GM23248 (cell line): ENCODE results near the gene UPP1. TPM values are rescaled to one million over a fixed set of nuclear protein-coding genes. Genes with fewer than 3 reads are reported as not detected.
A peak's percentile ranks its signal among the peaks of the same experiment; 100 is the strongest.

Source experiments
- DNase-seq: peaks from one replicate; pipeline ENCODE4 v3.0.0-alpha.2; 2015
- H2AFZ ChIP-seq: fragments of 200-600 bp; sonication (generic); 2 replicates; pipeline ENCODE4 v1.6.1; 2016; ENCODE audit warnings: antibody characterized with exemption
- H3F3A ChIP-seq: fragments of 200-600 bp; sonication (generic); 2 replicates; pipeline ENCODE4 v1.6.1; 2016; ENCODE audit warnings: mild to moderate bottlenecking, antibody characterized with exemption, mixed run types; ENCODE audit not compliant: insufficient read depth
- H3K27ac ChIP-seq: fragments of 200-600 bp; sonication (generic); 2 replicates; pipeline ENCODE4 v1.5.1; 2016; ENCODE audit warnings: mild to moderate bottlenecking
- H3K27me3 ChIP-seq: fragments of 200-600 bp; sonication (generic); replicated peaks from 2 replicates; pipeline ENCODE4 v1.6.1; 2016; ENCODE audit warnings: mild to moderate bottlenecking; ENCODE audit not compliant: insufficient read depth
- H3K36me3 ChIP-seq: fragments of 200-600 bp; sonication (generic); 2 replicates; pipeline ENCODE4 v1.6.1; 2016; ENCODE audit warnings: low read depth, mild to moderate bottlenecking
- H3K4me1 ChIP-seq: fragments of 200-600 bp; sonication (generic); 2 replicates; pipeline ENCODE4 v1.6.1; 2016; ENCODE audit warnings: mild to moderate bottlenecking; ENCODE audit not compliant: insufficient read depth
- H3K4me2 ChIP-seq: fragments of 200-600 bp; sonication (generic); one replicate; pipeline ENCODE4 v1.6.1; 2016; ENCODE audit warnings: mild to moderate bottlenecking; ENCODE audit not compliant: unreplicated experiment
- H3K4me3 ChIP-seq: fragments of 200-600 bp; sonication (generic); 2 replicates; pipeline ENCODE4 v1.5.1; 2016; ENCODE audit warnings: mild to moderate bottlenecking
- H3K79me2 ChIP-seq: fragments of 200-600 bp; sonication (generic); 2 replicates; pipeline ENCODE4 v1.6.1; 2016; ENCODE audit warnings: mild to moderate bottlenecking; ENCODE audit not compliant: insufficient read depth
- H3K9ac ChIP-seq: fragments of 200-600 bp; sonication (generic); 2 replicates; pipeline ENCODE4 v1.6.1; 2016; ENCODE audit warnings: mild to moderate bottlenecking
- H3K9me2 ChIP-seq: fragments of 200-600 bp; sonication (generic); 2 replicates; pipeline ENCODE4 v1.6.1; 2016; ENCODE audit warnings: mixed run types, mild to moderate bottlenecking, moderate library complexity; ENCODE audit not compliant: insufficient read depth
- H3K9me3 ChIP-seq: fragments of 200-600 bp; sonication (generic); one replicate; pipeline ENCODE4 v1.6.1; 2017; ENCODE audit warnings: low read depth
- H4K20me1 ChIP-seq: fragments of 200-600 bp; sonication (generic); 2 replicates; pipeline ENCODE4 v1.6.0; 2016; ENCODE audit not compliant: insufficient read depth
- EZH2 ChIP-seq: fragments of 200-600 bp; sonication (generic); IDR thresholded peaks from 2 replicates; pipeline ENCODE4 v1.6.1; 2018; ENCODE audit warnings: antibody characterized with exemption, mild to moderate bottlenecking; ENCODE audit not compliant: insufficient read depth, poor library complexity, severe bottlenecking
- EZH2phosphoT487 ChIP-seq: fragments of 200-600 bp; sonication (generic); IDR thresholded peaks from 2 replicates; pipeline ENCODE4 v1.6.1; 2018; ENCODE audit warnings: antibody characterized with exemption, moderate library complexity, mild to moderate bottlenecking, low read depth; ENCODE audit not compliant: insufficient read depth
- WGBS, 2 experiments: methylation state at CpG; one replicate each; pipeline ENCODE4 v1.1.6; 2015 to 2017; ENCODE audit warnings: low lambda C conversion rate in 2 of 2, low coverage in 1 of 2; ENCODE audit errors: missing lambda C conversion rate in 2 of 2; 5-methylcytosine and 5-hydroxymethylcytosine counted together
- in situ Hi-C: fragments of 300-500 bp; cut with MboI; formaldehyde crosslinking; loops from 2 replicates; pipeline ENCODE4 v1.15.0; 2020
- polyA plus RNA-seq: library from polyadenylated mRNA; unstranded; fragments of >200 nt; fragmentation: Nextera tagmentation; extraction: Ambion mirVana; gene quantifications from 2 replicates; pipeline ENCODE4 v1.2.1, GENCODE V29; 2016
- total RNA-seq: library from RNA; depleted of rRNA; stranded (reverse); fragments of >200 nt; shearing (Covaris generic); gene quantifications from 2 replicates; pipeline ENCODE4 v1.2.3, GENCODE V29; 2014

Gene UPP1
- total and polyA plus RNA-seq, 2 experiments from 2014 or later = 12.9 to 33.2 TPM

DNA sequence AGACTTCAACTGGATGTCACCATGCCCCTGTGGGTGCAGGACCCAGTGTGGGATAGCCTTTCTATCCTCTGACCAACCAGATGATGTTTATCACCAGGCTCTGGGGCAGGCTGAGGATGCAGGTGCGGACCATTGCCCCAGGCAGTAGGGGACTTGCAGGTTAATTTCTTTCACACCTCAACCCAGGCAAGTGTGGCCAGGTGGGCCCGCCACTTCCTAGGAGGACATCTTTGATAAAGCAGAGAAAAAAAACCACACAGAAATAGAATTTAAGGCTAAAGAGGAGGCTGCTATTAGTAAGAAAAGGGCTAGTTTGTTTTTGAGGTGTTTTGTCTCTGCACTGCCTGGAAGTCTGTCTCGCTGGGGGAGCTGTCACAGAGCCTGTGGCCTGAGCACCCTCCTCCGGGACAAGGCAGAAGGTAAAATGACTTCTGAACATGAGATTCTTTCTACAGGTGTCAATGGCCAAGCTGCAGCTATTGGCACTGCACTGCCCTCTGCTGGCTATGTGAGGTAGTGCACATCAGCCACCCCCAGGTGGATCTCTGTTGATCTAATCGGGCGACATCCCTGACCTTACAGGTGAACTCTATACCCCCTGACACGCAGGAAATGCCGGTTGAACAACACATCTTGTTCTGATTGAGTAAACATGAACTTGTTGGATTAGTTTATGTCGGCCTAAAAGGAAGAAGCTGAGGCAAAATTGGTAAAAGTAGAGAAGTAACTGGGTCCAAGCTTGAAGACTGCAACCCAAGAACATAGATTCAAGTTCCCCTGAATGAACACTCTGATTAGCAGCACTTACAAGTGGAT is 21.0 kb downstream of the UPP1 start:
- no peaks in the 10 kb centered on the region for H3K9me3 ChIP-seq
- H3K27me3 ChIP-seq = no peaks in the 10 kb centered on the region
- H3K36me3 ChIP-seq = peaks cover 8% of the 10 kb centered on the region; the same call in 1 of the 2 replicates
- peak; percentile 49 for DNase-seq
- H4K20me1 ChIP-seq = no peaks in the 10 kb centered on the region
- no peak overlapping the region for H3K4me3 ChIP-seq
- no peaks in the 10 kb centered on the region for H3K79me2 ChIP-seq
- peaks cover 13% of the 10 kb centered on the region for H3K4me1 ChIP-seq
- TF ChIP-seq EZH2phosphoT487 = no peak
- TF ChIP-seq EZH2 = no peak
- no peak overlapping the region for H3K27ac ChIP-seq
- H3F3A ChIP-seq = peaks cover 7% of the 10 kb centered on the region; the same call in 1 of the 2 replicates
- WGBS, 2 experiments = 12 to 14% methylated on average over 9 of the region's 9 CpGs
- H3K4me2 ChIP-seq = no peak overlapping the region
- no peaks in the 10 kb centered on the region for H3K9me2 ChIP-seq
- no peak overlapping the region for H3K9ac ChIP-seq
- in situ Hi-C loops = loop anchor here (5.0 kb wide), 1 partner anchor 118 kb away; no protein-coding TSS in a partner anchor
- H2AFZ ChIP-seq = no peak overlapping the region

- no peak overlapping the region for H3K9ac ChIP-seq
- DNase-seq = no peak
- no peak overlapping the region for H3K4me2 ChIP-seq
- no peaks in the 10 kb centered on the region for H3K79me2 ChIP-seq
- H2AFZ ChIP-seq = no peak overlapping the region
- H3K9me2 ChIP-seq = no peaks in the 10 kb centered on the region
- H3K9me3 ChIP-seq = no peaks in the 10 kb centered on the region
- no peak overlapping the region for H3K4me3 ChIP-seq
- in situ Hi-C loops = loop anchor here (5.0 kb wide), 1 partner anchor 119 kb away; no protein-coding TSS in a partner anchor
- H3K27me3 ChIP-seq = no peaks in the 10 kb centered on the region
- H4K20me1 ChIP-seq = no peaks in the 10 kb centered on the region
- 0 out of 2 replicates have a peak, but pooled peaks cover 8% of the 10 kb centered on the region for H3K36me3 ChIP-seq
- TF ChIP-seq EZH2 (no peak), EZH2phosphoT487 (no peak)
- H3K4me1 ChIP-seq = peaks cover 13% of the 10 kb centered on the region
- 77 to 78% methylated on average over 4 of the region's 4 CpGs for WGBS, 2 experiments
- H3F3A ChIP-seq = peaks cover 7% of the 10 kb centered on the region; the same call in 1 of the 2 replicates
- H3K27ac ChIP-seq = no peak overlapping the region
Observed at GRCh38 chr7:48110868-48111267, 21.8 kb downstream of the UPP1 start.

DNA sequence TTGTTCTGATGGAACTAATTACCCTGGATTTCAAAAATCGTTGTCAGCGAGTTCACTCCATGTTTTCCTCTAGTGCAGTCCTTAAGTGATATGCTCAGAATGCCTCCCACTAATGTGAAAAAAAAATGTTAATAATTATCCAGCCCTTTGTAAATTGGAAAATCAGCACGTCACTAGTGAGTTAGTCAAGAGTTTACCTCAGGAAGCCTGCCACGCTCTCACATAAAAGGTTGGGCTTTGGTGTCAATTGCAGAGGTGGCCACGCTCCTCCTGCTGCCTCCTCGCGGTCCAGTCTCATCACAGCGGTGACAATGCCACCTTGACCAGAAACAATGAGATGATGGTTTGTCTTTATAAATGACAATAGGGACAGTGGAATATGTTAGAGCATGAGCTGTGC is 22.5 kb downstream of the UPP1 start:
- Histone ChIP-seq H3K27ac (no peak overlapping the region), H4K20me1 (no peaks in the 10 kb centered on the region), H3K27me3 (no peaks in the 10 kb centered on the region), H3F3A (peaks cover 7% of the 10 kb centered on the region; the same call in 1 of the 2 replicates), H3K4me3 (no peak overlapping the region), H2AFZ (no peak overlapping the region), H3K4me1 (peaks cover 13% of the 10 kb centered on the region), H3K4me2 (no peak overlapping the region), H3K79me2 (no peaks in the 10 kb centered on the region), H3K36me3 (0 out of 2 replicates have a peak, but pooled peaks cover 8% of the 10 kb centered on the region), H3K9me2 (no peaks in the 10 kb centered on the region), H3K9me3 (no peaks in the 10 kb centered on the region), H3K9ac (no peak overlapping the region)
- DNase-seq = no peak
- 84 to 87% methylated on average over 8 of the region's 8 CpGs for WGBS, 2 experiments
- TF ChIP-seq EZH2 (no peak), EZH2phosphoT487 (no peak)
- in situ Hi-C loops = loop anchor here (5.0 kb wide), 1 partner anchor 119 kb away; no protein-coding TSS in a partner anchor

DNA sequence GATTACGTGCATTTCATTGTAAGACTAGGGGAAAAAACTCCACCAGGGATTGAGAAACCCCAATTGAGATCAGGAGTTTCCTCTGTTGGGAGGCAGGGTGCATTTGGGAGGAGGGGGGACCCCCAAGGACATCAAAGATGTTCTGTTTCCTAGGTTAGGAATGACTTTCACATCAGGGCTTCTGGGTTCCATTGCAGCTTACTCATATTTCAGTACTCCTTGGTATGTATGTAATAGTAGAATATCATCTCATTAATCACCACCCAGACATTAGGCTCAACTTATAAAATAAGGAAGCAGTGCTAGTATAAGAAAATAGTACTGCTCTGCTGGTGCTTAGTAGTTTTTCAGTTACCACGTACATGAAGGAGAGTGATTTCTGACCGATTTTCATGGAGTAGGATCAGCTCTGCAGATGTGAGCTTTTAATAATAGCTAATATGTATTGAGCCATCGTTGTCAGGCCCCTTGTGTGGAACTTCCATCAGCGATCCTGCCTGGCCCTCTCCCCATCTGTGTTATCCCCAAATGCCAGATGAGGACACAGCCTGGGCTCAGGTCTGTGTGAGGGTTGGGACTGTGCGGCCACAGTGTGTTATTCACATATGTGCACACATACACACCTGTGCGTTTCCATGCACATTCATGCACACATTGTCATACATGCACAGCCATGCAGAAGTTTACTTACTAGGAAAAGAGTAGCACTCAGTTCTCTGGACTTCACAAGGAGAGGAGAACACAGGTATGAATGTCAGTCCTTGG is 23.5 kb downstream of the UPP1 start:
- Histone ChIP-seq H2AFZ (no peak overlapping the region), H3K9ac (no peak overlapping the region), H3K27me3 (no peaks in the 10 kb centered on the region), H3K79me2 (no peaks in the 10 kb centered on the region), H3F3A (peaks cover 7% of the 10 kb centered on the region; the same call in 1 of the 2 replicates), H4K20me1 (no peaks in the 10 kb centered on the region), H3K4me3 (no peak overlapping the region), H3K36me3 (0 out of 2 replicates have a peak, but pooled peaks cover 8% of the 10 kb centered on the region), H3K4me2 (peak overlapping the region; percentile 26), H3K9me2 (no peaks in the 10 kb centered on the region), H3K4me1 (peaks cover 13% of the 10 kb centered on the region), H3K27ac (no peak overlapping the region), H3K9me3 (no peaks in the 10 kb centered on the region)
- peak; percentile 62 for DNase-seq
- no peak for TF ChIP-seq EZH2phosphoT487
- TF ChIP-seq EZH2 = no peak
- in situ Hi-C loops = loop anchor here (5.0 kb wide), 1 partner anchor 120 kb away; no protein-coding TSS in a partner anchor
- WGBS, 2 experiments = 67 to 70% methylated on average over 7 of the region's 7 CpGs
